Naive thymus-derived CD8-positive, alpha-beta T cell (primary cell): ENCODE measurements around the gene LRRTM4. TPM values are rescaled to one million over a fixed set of nuclear protein-coding genes. Genes with fewer than 3 reads are reported as not detected.

ENCODE experiments used
- ATAC-seq, 2 donors: fragments of 150-1000 bp; cut with Tn5 transposase in 1 of 2; sonication (Bioruptor Pico), chemical (Tn5 transposase) in 1 of 2; 1 replicate in 1 of 2; 2 replicates in 1 of 2; pipeline ENCODE4 v1.10.0; 2021; ENCODE audit warnings: mild to moderate bottlenecking in 2 of 2, moderate library complexity in 2 of 2
- POLR2A ChIA-PET: fragments of 350-600 bp; sonication (Branson Sonifier 250); formaldehyde crosslinking; loops from one replicate; lab custom pipeline; 2021; ENCODE audit warnings: antibody characterized with exemption; lab: Charles Lee
- DNase-seq, 10 donors: peaks; one replicate each; pipeline versions ENCODE4 v3.0.0 to v3.0.0-alpha.2; 2020 to 2022
- H3K27ac Mint-ChIP-seq, 10 donors: one replicate each; pipeline ENCODE4 v1.8.0; 2020 to 2022; ENCODE audit warnings: mild to moderate bottlenecking in 10 of 10, mixed read lengths in 10 of 10, moderate library complexity in 4 of 10, inconsistent platforms in 1 of 10
- H3K27me3 Mint-ChIP-seq, 5 donors: one replicate each; pipeline ENCODE4 v1.8.0; 2021 to 2022; ENCODE audit warnings: mixed read lengths in 5 of 5
- H3K36me3 Mint-ChIP-seq, 3 donors: one replicate each; pipeline ENCODE4 v1.8.0; 2020 to 2022; ENCODE audit warnings: mixed read lengths in 3 of 3, mild to moderate bottlenecking in 2 of 3, inconsistent platforms in 1 of 3
- H3K4me1 Mint-ChIP-seq, 4 donors: one replicate each; pipeline ENCODE4 v1.8.0; 2021 to 2022; ENCODE audit warnings: mixed read lengths in 4 of 4
- H3K4me3 Mint-ChIP-seq, 10 donors: one replicate each; pipeline ENCODE4 v1.8.0; 2020 to 2022; ENCODE audit warnings: mild to moderate bottlenecking in 10 of 10, mixed read lengths in 10 of 10, moderate library complexity in 6 of 10, inconsistent platforms in 1 of 10
- H3K9me3 Mint-ChIP-seq, 9 donors: one replicate each; pipeline ENCODE4 v1.8.0; 2020 to 2022; ENCODE audit warnings: mixed read lengths in 9 of 9, mild to moderate bottlenecking in 3 of 9, inconsistent platforms in 1 of 9, moderate library complexity in 1 of 9
- polyA plus RNA-seq, 3 donors: library from polyadenylated mRNA; unstranded; fragments of 300-500 nt; fragmentation: Illumina TruSeq; gene quantifications; one replicate each; pipeline ENCODE4 v1.2.3, GENCODE V29; 2021
- total RNA-seq, 8 experiments: library from RNA in 2 of 8; stranded (reverse) in 2 of 8; gene quantifications; one replicate each; pipeline ENCODE4 v1.2.3 and lab custom pipeline; 2021 to 2026

Gene LRRTM4
- total and polyA plus RNA-seq, 5 experiments from 2014 or later, result not detected

- POLR2A ChIA-PET, result no interaction called here
- ATAC-seq (no peak), DNase-seq (no peak)
- Mint-ChIP-seq H3K9me3 (peaks cover 0 to 18% (median 4%) of the 10 kb centered on the region in 9 donors), H3K36me3 (no peaks in the 10 kb centered on the region), H3K4me1 (no peaks in the 10 kb centered on the region), H3K4me3 (no peak overlapping the region), H3K27me3 (no peaks in the 10 kb centered on the region), H3K27ac (no peak overlapping the region)
These were observed 541.9 kb downstream of the LRRTM4 start for GRCh38 chr2:76980067-76980787.

- ATAC-seq, result no peak
- H3K4me3 Mint-ChIP-seq, result no peak overlapping the region
- H3K36me3 Mint-ChIP-seq, result no peaks in the 10 kb centered on the region
- no peak overlapping the region for H3K27ac Mint-ChIP-seq
- DNase-seq, result no peak
- POLR2A ChIA-PET, result no interaction called here
- H3K4me1 Mint-ChIP-seq, result no peaks in the 10 kb centered on the region
- H3K27me3 Mint-ChIP-seq, result no peaks in the 10 kb centered on the region
- H3K9me3 Mint-ChIP-seq, result peaks cover 0 to 16% (median 2%) of the 10 kb centered on the region in 9 donors
These were observed 544.1 kb downstream of the LRRTM4 start for GRCh38 chr2:76977846-76978727.

GRCh38 chr2:76975752-76976151 lies 546.4 kb downstream of the LRRTM4 start:
- no peak overlapping the region for H3K27ac Mint-ChIP-seq
- ATAC-seq (no peak), DNase-seq (no peak)
- no peak overlapping the region for H3K4me3 Mint-ChIP-seq
- no peaks in the 10 kb centered on the region for H3K4me1 Mint-ChIP-seq
- H3K27me3 Mint-ChIP-seq, result no peaks in the 10 kb centered on the region
- H3K36me3 Mint-ChIP-seq, result no peaks in the 10 kb centered on the region
- peaks cover 0 to 16% (median 4%) of the 10 kb centered on the region in 9 donors for H3K9me3 Mint-ChIP-seq
- POLR2A ChIA-PET, result no interaction called here

- DNase-seq (no peak), ATAC-seq (no peak)
- H3K27me3 Mint-ChIP-seq, result no peaks in the 10 kb centered on the region
- no peaks in the 10 kb centered on the region for H3K36me3 Mint-ChIP-seq
- no peak overlapping the region for H3K4me3 Mint-ChIP-seq
- H3K27ac Mint-ChIP-seq, result no peak overlapping the region
- peaks cover 0 to 23% (median 5%) of the 10 kb centered on the region in 9 donors for H3K9me3 Mint-ChIP-seq
- POLR2A ChIA-PET, result no interaction called here
- H3K4me1 Mint-ChIP-seq, result no peaks in the 10 kb centered on the region
These were observed 548.6 kb downstream of the LRRTM4 start for GRCh38 chr2:76973610-76974009.

- H3K4me1 Mint-ChIP-seq, result no peaks in the 10 kb centered on the region
- ATAC-seq, result no peak
- H3K36me3 Mint-ChIP-seq, result no peaks in the 10 kb centered on the region
- POLR2A ChIA-PET, result no interaction called here
- H3K27me3 Mint-ChIP-seq, result no peaks in the 10 kb centered on the region
- no peak overlapping the region for H3K4me3 Mint-ChIP-seq
- DNase-seq, result no peak
- H3K9me3 Mint-ChIP-seq, result peaks cover 0 to 35% (median 10%) of the 10 kb centered on the region in 9 donors
- no peak overlapping the region for H3K27ac Mint-ChIP-seq
These were observed 556.4 kb downstream of the LRRTM4 start for GRCh38 chr2:76965772-76966171.

- H3K27ac Mint-ChIP-seq, result no peak overlapping the region
- no peaks in the 10 kb centered on the region for H3K27me3 Mint-ChIP-seq
- no peaks in the 10 kb centered on the region for H3K36me3 Mint-ChIP-seq
- peaks cover 0 to 25% (median 9%) of the 10 kb centered on the region in 9 donors for H3K9me3 Mint-ChIP-seq
- DNase-seq (no peak), ATAC-seq (no peak)
- H3K4me1 Mint-ChIP-seq, result no peaks in the 10 kb centered on the region
- POLR2A ChIA-PET, result no interaction called here
- no peak overlapping the region for H3K4me3 Mint-ChIP-seq
These were observed 563.4 kb downstream of the LRRTM4 start for GRCh38 chr2:76958749-76959148.

GRCh38 chr2:76953733-76954347 lies 568.3 kb downstream of the LRRTM4 start:
- peaks cover 2 to 39% (median 14%) of the 10 kb centered on the region in 9 donors for H3K9me3 Mint-ChIP-seq
- POLR2A ChIA-PET, result no interaction called here
- H3K27me3 Mint-ChIP-seq, result no peaks in the 10 kb centered on the region
- no peak overlapping the region for H3K4me3 Mint-ChIP-seq
- DNase-seq (no peak), ATAC-seq (no peak)
- H3K27ac Mint-ChIP-seq, result no peak overlapping the region
- peaks cover 0 to 6% (median 0%) of the 10 kb centered on the region in 3 donors for H3K36me3 Mint-ChIP-seq
- no peaks in the 10 kb centered on the region for H3K4me1 Mint-ChIP-seq

GRCh38 chr2:76946631-76947145 lies 575.5 kb downstream of the LRRTM4 start:
- DNase-seq, result no peak
- Mint-ChIP-seq H3K4me1 (no peaks in the 10 kb centered on the region), H3K27me3 (no peaks in the 10 kb centered on the region), H3K4me3 (no peak overlapping the region), H3K27ac (no peak overlapping the region), H3K36me3 (peaks cover 0 to 10% (median 0%) of the 10 kb centered on the region in 3 donors), H3K9me3 (peaks cover 3 to 30% (median 13%) of the 10 kb centered on the region in 9 donors)
- no peak for ATAC-seq
- POLR2A ChIA-PET, result no interaction called here

- Mint-ChIP-seq H3K4me1 (no peaks in the 10 kb centered on the region), H3K36me3 (peaks cover 0 to 10% (median 0%) of the 10 kb centered on the region in 3 donors), H3K9me3 (peaks cover 3 to 31% (median 9%) of the 10 kb centered on the region in 9 donors), H3K27me3 (no peaks in the 10 kb centered on the region), H3K27ac (no peak overlapping the region), H3K4me3 (no peak overlapping the region)
- no peak for DNase-seq
- POLR2A ChIA-PET, result no interaction called here
- no peak for ATAC-seq
These were observed 581.6 kb downstream of the LRRTM4 start for GRCh38 chr2:76940559-76940958.

GRCh38 chr2:76938153-76938552 lies 584.0 kb downstream of the LRRTM4 start:
- H3K36me3 Mint-ChIP-seq, result no peaks in the 10 kb centered on the region
- DNase-seq (no peak), ATAC-seq (no peak)
- no peak overlapping the region for H3K27ac Mint-ChIP-seq
- POLR2A ChIA-PET, result no interaction called here
- H3K27me3 Mint-ChIP-seq, result no peaks in the 10 kb centered on the region
- no peaks in the 10 kb centered on the region for H3K4me1 Mint-ChIP-seq
- peaks cover 0 to 20% (median 11%) of the 10 kb centered on the region in 9 donors for H3K9me3 Mint-ChIP-seq
- H3K4me3 Mint-ChIP-seq, result no peak overlapping the region

GRCh38 chr2:76932550-76932949 lies 589.6 kb downstream of the LRRTM4 start:
- no peaks in the 10 kb centered on the region for H3K27me3 Mint-ChIP-seq
- no peak overlapping the region for H3K4me3 Mint-ChIP-seq
- POLR2A ChIA-PET, result no interaction called here

GRCh38 chr2:76930056-76930744 lies 592.0 kb downstream of the LRRTM4 start:
- DNase-seq (no peak), ATAC-seq (no peak)
- Mint-ChIP-seq H3K36me3 (no peaks in the 10 kb centered on the region), H3K4me1 (no peaks in the 10 kb centered on the region), H3K27me3 (no peaks in the 10 kb centered on the region), H3K27ac (no peak overlapping the region), H3K4me3 (no peak overlapping the region), H3K9me3 (peaks cover 2 to 18% (median 10%) of the 10 kb centered on the region in 9 donors)
- POLR2A ChIA-PET, result no interaction called here

More at GRCh38 chr2:76932550-76932949, 589.6 kb downstream of the LRRTM4 start:
- H3K4me1 Mint-ChIP-seq, result no peaks in the 10 kb centered on the region
- no peak overlapping the region for H3K27ac Mint-ChIP-seq
- peaks cover 4 to 21% (median 10%) of the 10 kb centered on the region in 9 donors for H3K9me3 Mint-ChIP-seq
- ATAC-seq (no peak), DNase-seq (no peak)
- no peaks in the 10 kb centered on the region for H3K36me3 Mint-ChIP-seq
